Suprapubic skin (tissue), 3 donors: ENCODE measurements around the gene GPC1.

Source experiments
- EP300 ChIP-seq: sonication (generic); formaldehyde crosslinking; IDR thresholded peaks from one replicate; pipeline ENCODE4 v1.6.1; 2017; ENCODE audit warnings: antibody characterized with exemption
- POLR2A ChIP-seq, 2 donors: fragments of 450-650 bp; IDR thresholded peaks; one replicate each; pipeline ENCODE4 v1.6.1; 2017; ENCODE audit warnings: antibody characterized with exemption in 2 of 2, mild to moderate bottlenecking in 2 of 2, moderate library complexity in 2 of 2
- TF ChIP-seq, protein P1 (sequence below), 2 donors: fragments of 200-600 bp in 1 of 2; fragments of 450-650 bp in 1 of 2; sonication (generic) in 1 of 2; IDR thresholded peaks; one replicate each; pipeline ENCODE4 v1.5.1; 2016 to 2019; ENCODE audit warnings: antibody characterized with exemption in 2 of 2, mild to moderate bottlenecking in 1 of 2, moderate library complexity in 1 of 2

DNA sequence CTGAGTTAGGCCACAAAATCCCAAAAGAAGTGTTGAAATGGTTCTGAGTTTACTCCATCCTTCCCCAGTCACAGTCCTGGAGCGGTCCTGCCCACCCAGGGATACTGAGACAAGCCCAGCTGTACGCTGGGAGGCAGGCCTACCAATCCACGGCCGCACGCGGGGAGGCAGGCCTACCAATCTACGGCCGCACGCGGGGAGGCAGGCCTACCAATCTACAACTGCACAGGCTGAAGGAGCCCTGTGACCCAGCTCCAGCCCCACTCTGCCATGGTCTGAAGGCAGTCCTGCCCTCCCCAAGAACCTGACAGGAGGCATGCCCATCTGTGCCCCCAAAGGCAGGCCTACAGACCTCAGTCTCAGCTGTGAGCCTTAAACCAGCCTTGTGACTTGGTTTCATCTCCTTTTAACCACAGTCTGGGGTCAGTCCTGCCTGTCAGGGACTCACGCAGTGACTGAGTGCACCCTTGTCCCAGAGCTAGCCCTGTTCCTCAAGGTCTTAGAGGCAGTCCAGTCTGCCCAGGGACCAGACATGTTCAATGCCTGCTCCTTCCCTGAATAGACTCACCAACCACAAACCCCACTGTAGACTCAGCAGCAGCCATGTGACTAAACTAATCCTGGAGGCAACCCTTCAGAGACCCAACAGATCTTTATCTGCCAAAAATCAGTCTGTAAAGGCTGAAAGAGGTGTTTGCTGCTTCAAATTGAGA is 36.8 kb downstream of the GPC1 start:
- TF ChIP-seq POLR2A (IDR thresholded peaks at IDR 0.05) (no peak), EP300 (no peak)
- TF ChIP-seq, protein P1, sequence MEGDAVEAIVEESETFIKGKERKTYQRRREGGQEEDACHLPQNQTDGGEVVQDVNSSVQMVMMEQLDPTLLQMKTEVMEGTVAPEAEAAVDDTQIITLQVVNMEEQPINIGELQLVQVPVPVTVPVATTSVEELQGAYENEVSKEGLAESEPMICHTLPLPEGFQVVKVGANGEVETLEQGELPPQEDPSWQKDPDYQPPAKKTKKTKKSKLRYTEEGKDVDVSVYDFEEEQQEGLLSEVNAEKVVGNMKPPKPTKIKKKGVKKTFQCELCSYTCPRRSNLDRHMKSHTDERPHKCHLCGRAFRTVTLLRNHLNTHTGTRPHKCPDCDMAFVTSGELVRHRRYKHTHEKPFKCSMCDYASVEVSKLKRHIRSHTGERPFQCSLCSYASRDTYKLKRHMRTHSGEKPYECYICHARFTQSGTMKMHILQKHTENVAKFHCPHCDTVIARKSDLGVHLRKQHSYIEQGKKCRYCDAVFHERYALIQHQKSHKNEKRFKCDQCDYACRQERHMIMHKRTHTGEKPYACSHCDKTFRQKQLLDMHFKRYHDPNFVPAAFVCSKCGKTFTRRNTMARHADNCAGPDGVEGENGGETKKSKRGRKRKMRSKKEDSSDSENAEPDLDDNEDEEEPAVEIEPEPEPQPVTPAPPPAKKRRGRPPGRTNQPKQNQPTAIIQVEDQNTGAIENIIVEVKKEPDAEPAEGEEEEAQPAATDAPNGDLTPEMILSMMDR (IDR thresholded peaks at IDR 0.05): no peak
